ENCODE results near the gene INPP4B.
A peak's percentile ranks its signal among the peaks of the same experiment; 100 is the strongest.

INPP4B gene

GRCh38 chr4:142557239-142557801 is 288.8 kb downstream of the INPP4B start:
- Histone ChIP-seq H3K27me3 (replicated peaks; ENCODE audit: control insufficient read depth, insufficient read depth, low read length) (no peaks in the 10 kb centered on the region), H3K4me3 (ENCODE audit: low read length) (no peak overlapping the region), H3K9ac (ENCODE audit: low read length) (no peak overlapping the region), H3K36me3 (ENCODE audit: control insufficient read depth, insufficient read depth, low read length, severe bottlenecking) (no peaks in the 10 kb centered on the region), H3K4me1 (ENCODE audit: control insufficient read depth, insufficient read depth, low read length) (peaks cover 5% of the 10 kb centered on the region), H3K9me3 (ENCODE audit: control insufficient read depth, low read length) (no peaks in the 10 kb centered on the region)
- no peak for DNase-seq (ENCODE audit: low read depth)

DNA sequence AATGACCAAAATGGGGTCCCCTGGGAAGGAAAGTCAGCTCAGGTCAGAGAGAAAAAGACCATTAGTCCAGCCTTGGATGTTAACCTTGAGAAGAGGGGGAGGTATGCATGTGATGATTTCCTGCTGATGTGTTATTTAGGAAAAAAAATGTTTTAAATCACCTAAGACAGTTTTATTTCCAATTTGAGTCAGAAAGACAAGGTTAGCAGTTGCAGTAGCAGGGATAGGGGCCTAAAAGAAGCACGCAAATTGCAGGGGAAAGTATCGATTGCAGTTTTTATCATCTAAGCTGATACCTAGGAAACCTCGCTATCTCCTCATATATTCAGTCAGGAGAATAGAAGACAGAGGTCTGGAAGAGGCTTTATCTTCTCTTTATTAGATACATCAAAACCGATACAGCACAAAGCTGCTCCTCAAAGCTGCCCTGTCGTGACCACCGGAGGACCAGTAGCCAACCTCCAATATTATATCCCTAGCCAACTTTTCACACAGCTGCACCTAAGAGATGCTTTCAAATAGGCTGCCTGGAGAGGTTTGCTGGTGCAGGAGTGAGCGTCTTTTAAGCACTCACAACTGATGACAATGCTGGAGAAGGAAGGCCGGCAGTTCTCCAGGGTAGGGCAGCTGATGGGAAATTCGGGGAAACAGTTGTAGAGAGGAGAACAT is 289.4 kb downstream of the INPP4B start:
- H3K36me3 ChIP-seq (ENCODE audit: control insufficient read depth, insufficient read depth, low read length, severe bottlenecking) = no peaks in the 10 kb centered on the region
- H3K4me3 ChIP-seq (ENCODE audit: low read length) = no peak overlapping the region
- H3K9ac ChIP-seq (ENCODE audit: low read length) = no peak overlapping the region
- H3K27me3 ChIP-seq (replicated peaks; ENCODE audit: control insufficient read depth, insufficient read depth, low read length) = no peaks in the 10 kb centered on the region
- H3K9me3 ChIP-seq (ENCODE audit: control insufficient read depth, low read length) = no peaks in the 10 kb centered on the region
- DNase-seq (ENCODE audit: low read depth) = no peak
- H3K4me1 ChIP-seq (ENCODE audit: control insufficient read depth, insufficient read depth, low read length) = peaks cover 5% of the 10 kb centered on the region

DNA sequence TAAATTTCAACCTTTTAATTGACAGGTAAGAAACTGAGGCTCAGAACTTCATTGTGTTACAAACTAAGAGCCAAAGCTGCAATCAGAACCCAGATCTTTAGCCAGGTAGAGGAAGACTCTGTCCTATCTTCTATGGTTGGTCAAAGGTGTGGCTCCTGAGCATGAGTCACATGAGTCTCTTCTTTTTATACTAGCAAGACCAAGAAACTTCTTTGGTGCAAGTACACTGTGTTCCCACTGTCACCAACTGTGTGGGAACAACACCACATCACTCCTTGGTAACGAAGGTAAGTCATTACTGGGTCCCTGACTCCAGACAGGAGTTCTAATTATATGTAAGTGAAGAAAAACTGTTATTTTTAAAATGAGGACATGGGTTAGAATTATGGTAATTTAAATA is 290.1 kb downstream of the INPP4B start:
- H3K4me3 ChIP-seq (ENCODE audit: low read length) = no peak overlapping the region
- peaks cover 5% of the 10 kb centered on the region for H3K4me1 ChIP-seq (ENCODE audit: control insufficient read depth, insufficient read depth, low read length)
- H3K9me3 ChIP-seq (ENCODE audit: control insufficient read depth, low read length) = no peaks in the 10 kb centered on the region
- H3K36me3 ChIP-seq (ENCODE audit: control insufficient read depth, insufficient read depth, low read length, severe bottlenecking) = no peaks in the 10 kb centered on the region
- H3K27me3 ChIP-seq (replicated peaks; ENCODE audit: control insufficient read depth, insufficient read depth, low read length) = no peaks in the 10 kb centered on the region
- no peak overlapping the region for H3K9ac ChIP-seq (ENCODE audit: low read length)
- no peak for DNase-seq (ENCODE audit: low read depth)

- H3K27me3 ChIP-seq (replicated peaks; ENCODE audit: control insufficient read depth, insufficient read depth, low read length) = no peaks in the 10 kb centered on the region
- no peaks in the 10 kb centered on the region for H3K9me3 ChIP-seq (ENCODE audit: control insufficient read depth, low read length)
- no peak for DNase-seq (ENCODE audit: low read depth)
- no peaks in the 10 kb centered on the region for H3K36me3 ChIP-seq (ENCODE audit: control insufficient read depth, insufficient read depth, low read length, severe bottlenecking)
- H3K4me1 ChIP-seq (ENCODE audit: control insufficient read depth, insufficient read depth, low read length) = peaks cover 11% of the 10 kb centered on the region
- no peak overlapping the region for H3K9ac ChIP-seq (ENCODE audit: low read length)
- no peak overlapping the region for H3K4me3 ChIP-seq (ENCODE audit: low read length)
Measured at GRCh38 chr4:142554412-142554811, 291.7 kb downstream of the INPP4B start.

- Histone ChIP-seq H3K4me3 (ENCODE audit: low read length) (no peak overlapping the region), H3K36me3 (ENCODE audit: control insufficient read depth, insufficient read depth, low read length, severe bottlenecking) (no peaks in the 10 kb centered on the region), H3K9ac (ENCODE audit: low read length) (no peak overlapping the region), H3K4me1 (ENCODE audit: control insufficient read depth, insufficient read depth, low read length) (peaks cover 6% of the 10 kb centered on the region), H3K9me3 (ENCODE audit: control insufficient read depth, low read length) (no peaks in the 10 kb centered on the region), H3K27me3 (replicated peaks; ENCODE audit: control insufficient read depth, insufficient read depth, low read length) (no peaks in the 10 kb centered on the region)
- peak; percentile 22 for DNase-seq (ENCODE audit: low read depth)
Measured at GRCh38 chr4:142551517-142552305, 294.4 kb downstream of the INPP4B start.

DNA sequence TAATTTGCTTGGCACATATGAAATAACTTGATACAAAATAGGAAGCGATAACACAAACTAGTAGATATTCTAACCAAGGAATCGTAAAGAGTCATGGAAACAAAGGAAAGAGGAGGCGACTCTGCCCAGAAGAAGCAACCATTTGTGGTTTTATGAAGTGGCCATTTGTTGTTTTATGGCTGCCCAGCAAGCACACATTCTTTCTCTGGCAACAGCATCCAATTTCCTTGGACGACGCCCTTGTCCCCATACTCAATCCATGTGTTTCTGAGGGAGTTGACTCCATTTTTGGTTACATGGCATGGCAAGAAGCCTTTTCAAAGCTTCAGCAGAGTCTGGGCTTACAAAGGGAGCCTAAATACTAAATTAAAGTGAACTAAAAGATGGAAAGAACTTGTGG is 295.1 kb downstream of the INPP4B start:
- no peak for DNase-seq (ENCODE audit: low read depth)
- no peak overlapping the region for H3K9ac ChIP-seq (ENCODE audit: low read length)
- H3K27me3 ChIP-seq (replicated peaks; ENCODE audit: control insufficient read depth, insufficient read depth, low read length) = no peaks in the 10 kb centered on the region
- no peaks in the 10 kb centered on the region for H3K36me3 ChIP-seq (ENCODE audit: control insufficient read depth, insufficient read depth, low read length, severe bottlenecking)
- H3K9me3 ChIP-seq (ENCODE audit: control insufficient read depth, low read length) = no peaks in the 10 kb centered on the region
- no peak overlapping the region for H3K4me3 ChIP-seq (ENCODE audit: low read length)
- peaks cover 6% of the 10 kb centered on the region for H3K4me1 ChIP-seq (ENCODE audit: control insufficient read depth, insufficient read depth, low read length)

GRCh38 chr4:142549726-142550463 is 296.2 kb downstream of the INPP4B start:
- Histone ChIP-seq H3K4me1 (ENCODE audit: control insufficient read depth, insufficient read depth, low read length) (peaks cover 6% of the 10 kb centered on the region), H3K9me3 (ENCODE audit: control insufficient read depth, low read length) (no peaks in the 10 kb centered on the region), H3K36me3 (ENCODE audit: control insufficient read depth, insufficient read depth, low read length, severe bottlenecking) (no peaks in the 10 kb centered on the region), H3K4me3 (ENCODE audit: low read length) (no peak overlapping the region), H3K27me3 (replicated peaks; ENCODE audit: control insufficient read depth, insufficient read depth, low read length) (no peaks in the 10 kb centered on the region), H3K9ac (ENCODE audit: low read length) (no peak overlapping the region)
- peak; percentile 56 for DNase-seq (ENCODE audit: low read depth)

- H3K4me1 ChIP-seq (ENCODE audit: control insufficient read depth, insufficient read depth, low read length) = peaks cover 6% of the 10 kb centered on the region
- H3K4me3 ChIP-seq (ENCODE audit: low read length) = no peak overlapping the region
- no peak overlapping the region for H3K9ac ChIP-seq (ENCODE audit: low read length)
- H3K36me3 ChIP-seq (ENCODE audit: control insufficient read depth, insufficient read depth, low read length, severe bottlenecking) = no peaks in the 10 kb centered on the region
- no peak for DNase-seq (ENCODE audit: low read depth)
- H3K9me3 ChIP-seq (ENCODE audit: control insufficient read depth, low read length) = no peaks in the 10 kb centered on the region
- no peaks in the 10 kb centered on the region for H3K27me3 ChIP-seq (replicated peaks; ENCODE audit: control insufficient read depth, insufficient read depth, low read length)
Measured at GRCh38 chr4:142549248-142549647, 296.9 kb downstream of the INPP4B start.

DNA sequence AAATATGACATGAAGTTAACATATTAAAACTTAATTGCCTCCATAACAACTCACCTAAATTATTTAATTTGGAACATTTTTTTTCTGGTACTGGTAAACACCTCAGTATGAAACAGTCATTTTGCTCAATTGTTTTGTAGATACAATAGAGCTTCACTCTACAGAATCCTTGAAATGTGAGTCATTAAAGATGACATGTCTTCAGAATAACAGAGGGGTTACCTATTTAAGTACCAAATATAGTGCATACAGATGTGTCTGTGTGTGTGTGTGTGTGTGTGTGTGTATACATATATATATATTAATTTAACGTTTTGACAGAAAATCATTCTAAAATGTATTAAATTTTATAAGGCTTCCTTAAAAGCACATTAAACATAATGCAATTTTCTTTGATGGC is 297.6 kb downstream of the INPP4B start:
- Histone ChIP-seq H3K4me1 (ENCODE audit: control insufficient read depth, insufficient read depth, low read length) (peaks cover 6% of the 10 kb centered on the region), H3K9me3 (ENCODE audit: control insufficient read depth, low read length) (no peaks in the 10 kb centered on the region)
- DNase-seq (ENCODE audit: low read depth) = no peak

GRCh38 chr4:142547974-142548373 is 298.1 kb downstream of the INPP4B start:
- Histone ChIP-seq H3K9me3 (ENCODE audit: control insufficient read depth, low read length) (no peaks in the 10 kb centered on the region), H3K4me1 (ENCODE audit: control insufficient read depth, insufficient read depth, low read length) (peaks cover 6% of the 10 kb centered on the region), H3K36me3 (ENCODE audit: control insufficient read depth, insufficient read depth, low read length, severe bottlenecking) (no peaks in the 10 kb centered on the region), H3K27me3 (replicated peaks; ENCODE audit: control insufficient read depth, insufficient read depth, low read length) (no peaks in the 10 kb centered on the region), H3K4me3 (ENCODE audit: low read length) (no peak overlapping the region), H3K9ac (ENCODE audit: low read length) (no peak overlapping the region)
- DNase-seq (ENCODE audit: low read depth) = peak; percentile 25

More for the DNA sequence above, 297.6 kb downstream of the INPP4B start:
- Histone ChIP-seq H3K4me3 (ENCODE audit: low read length) (no peak overlapping the region), H3K27me3 (replicated peaks; ENCODE audit: control insufficient read depth, insufficient read depth, low read length) (no peaks in the 10 kb centered on the region), H3K9ac (ENCODE audit: low read length) (no peak overlapping the region), H3K36me3 (ENCODE audit: control insufficient read depth, insufficient read depth, low read length, severe bottlenecking) (no peaks in the 10 kb centered on the region)

DNA sequence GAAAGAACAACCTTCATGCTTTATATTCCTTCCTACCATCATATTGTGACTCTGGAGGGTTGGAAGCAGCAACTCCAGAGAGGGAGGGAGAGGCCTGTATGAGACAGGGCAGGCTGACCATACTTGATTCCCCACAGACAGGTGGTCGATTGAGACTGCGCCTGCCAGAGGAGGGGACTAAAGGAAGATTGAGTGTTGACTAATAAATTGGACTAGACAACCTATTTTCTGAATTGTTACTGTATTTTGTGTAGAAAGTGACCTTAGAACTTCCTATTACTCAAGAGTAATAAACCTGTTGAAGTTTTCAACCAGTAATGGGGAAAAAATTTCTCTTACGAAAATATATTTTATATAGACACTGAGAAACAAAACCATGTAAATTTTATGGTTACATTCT is 301.5 kb downstream of the INPP4B start:
- H3K9ac ChIP-seq (ENCODE audit: low read length) = no peak overlapping the region
- no peaks in the 10 kb centered on the region for H3K4me1 ChIP-seq (ENCODE audit: control insufficient read depth, insufficient read depth, low read length)
- no peaks in the 10 kb centered on the region for H3K27me3 ChIP-seq (replicated peaks; ENCODE audit: control insufficient read depth, insufficient read depth, low read length)
- H3K36me3 ChIP-seq (ENCODE audit: control insufficient read depth, insufficient read depth, low read length, severe bottlenecking) = no peaks in the 10 kb centered on the region
- no peak for DNase-seq (ENCODE audit: low read depth)
- no peak overlapping the region for H3K4me3 ChIP-seq (ENCODE audit: low read length)
- no peaks in the 10 kb centered on the region for H3K9me3 ChIP-seq (ENCODE audit: control insufficient read depth, low read length)

Data from adipocyte (in vitro differentiated cells).